GM13977 (cell line): ENCODE results near the gene LARP1.

Source experiments
- DNase-seq: peaks from one replicate; pipeline ENCODE4 v3.0.0; 2012; ENCODE audit warnings: low spot score
- in situ Hi-C: fragments of 300-500 bp; cut with MboI; formaldehyde crosslinking; loops from one replicate; pipeline ENCODE4 v1.12.0; 2022; ENCODE audit warnings: low sequenced_read_pairs, low pct_unique_long_range_greater_than_20kb, mixed read lengths, inconsistent platforms; ENCODE audit not compliant: unreplicated experiment
- TF ChIP-seq, protein P1 (sequence below): IDR thresholded peaks from 2 replicates; pipeline ENCODE4 v1.5.1; 2012; ENCODE audit warnings: mild to moderate bottlenecking, control low read depth; ENCODE audit not compliant: insufficient read depth; ENCODE audit errors: extremely low read depth, missing control alignments

The LARP1 gene

DNA sequence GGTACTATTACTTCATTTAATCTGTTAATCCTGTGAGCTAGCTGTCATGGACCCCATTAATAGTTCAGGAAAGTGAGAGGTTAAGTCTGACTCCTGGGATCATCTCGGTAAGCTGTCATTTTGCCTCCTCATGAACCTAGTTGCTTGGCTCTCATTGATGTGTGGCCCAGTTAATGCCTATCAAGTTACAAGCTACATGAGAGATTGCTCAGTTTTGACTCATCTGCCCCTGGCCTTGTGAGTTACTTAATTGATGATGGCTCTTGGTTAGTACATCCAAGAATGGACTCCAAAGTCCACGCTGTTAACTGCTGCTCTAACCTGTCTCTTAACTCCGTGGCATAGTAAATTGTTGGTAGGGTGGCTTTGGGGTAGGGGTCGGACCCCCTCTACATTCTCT, 23.9 kb downstream of the LARP1 start:
- no peak for DNase-seq
- in situ Hi-C loops, result no loop called here
- TF ChIP-seq, protein P1, sequence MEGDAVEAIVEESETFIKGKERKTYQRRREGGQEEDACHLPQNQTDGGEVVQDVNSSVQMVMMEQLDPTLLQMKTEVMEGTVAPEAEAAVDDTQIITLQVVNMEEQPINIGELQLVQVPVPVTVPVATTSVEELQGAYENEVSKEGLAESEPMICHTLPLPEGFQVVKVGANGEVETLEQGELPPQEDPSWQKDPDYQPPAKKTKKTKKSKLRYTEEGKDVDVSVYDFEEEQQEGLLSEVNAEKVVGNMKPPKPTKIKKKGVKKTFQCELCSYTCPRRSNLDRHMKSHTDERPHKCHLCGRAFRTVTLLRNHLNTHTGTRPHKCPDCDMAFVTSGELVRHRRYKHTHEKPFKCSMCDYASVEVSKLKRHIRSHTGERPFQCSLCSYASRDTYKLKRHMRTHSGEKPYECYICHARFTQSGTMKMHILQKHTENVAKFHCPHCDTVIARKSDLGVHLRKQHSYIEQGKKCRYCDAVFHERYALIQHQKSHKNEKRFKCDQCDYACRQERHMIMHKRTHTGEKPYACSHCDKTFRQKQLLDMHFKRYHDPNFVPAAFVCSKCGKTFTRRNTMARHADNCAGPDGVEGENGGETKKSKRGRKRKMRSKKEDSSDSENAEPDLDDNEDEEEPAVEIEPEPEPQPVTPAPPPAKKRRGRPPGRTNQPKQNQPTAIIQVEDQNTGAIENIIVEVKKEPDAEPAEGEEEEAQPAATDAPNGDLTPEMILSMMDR, result no peak

DNA sequence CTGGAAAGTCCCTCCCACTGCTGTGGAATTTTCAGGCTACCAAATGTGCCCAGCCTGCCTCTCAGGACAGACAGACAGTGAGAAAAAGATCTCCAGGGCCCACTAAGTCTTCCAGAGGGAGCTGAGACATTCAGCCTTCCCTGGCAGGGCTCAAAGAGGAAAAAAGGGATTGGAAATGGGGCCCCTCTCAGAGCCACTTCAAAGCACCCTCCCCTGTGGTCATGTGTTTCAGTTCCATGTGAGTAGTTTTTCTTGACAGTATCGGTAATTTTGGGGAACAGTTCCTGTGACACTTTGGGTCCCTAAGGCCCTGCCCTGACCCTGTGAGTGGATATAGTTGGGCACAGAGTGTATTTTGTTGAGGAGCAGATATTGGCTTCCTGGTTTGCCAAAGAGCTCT, 25.0 kb downstream of the LARP1 start:
- DNase-seq, result no peak
- TF ChIP-seq, protein P1, result no peak
- in situ Hi-C loops, result no loop called here

DNA sequence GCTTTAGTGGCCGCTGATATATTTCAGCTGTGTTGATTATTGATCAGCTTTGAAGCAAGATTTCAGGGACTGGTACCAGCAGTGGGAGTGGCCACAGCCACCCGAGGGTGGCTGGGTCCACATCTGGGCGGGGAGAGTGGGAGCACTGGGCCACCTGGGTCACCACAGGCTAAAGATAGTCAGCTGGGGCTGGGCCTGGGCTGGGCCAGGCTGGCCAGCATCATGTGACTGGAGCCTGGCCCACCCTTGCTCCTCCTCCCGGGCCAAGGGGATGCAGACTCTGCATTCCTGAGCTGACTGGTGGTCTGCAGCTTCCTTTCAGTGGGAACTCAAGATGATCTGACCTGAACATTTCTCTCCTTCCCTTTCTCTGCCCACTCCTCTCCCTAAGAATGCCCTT, 27.1 kb downstream of the LARP1 start:
- TF ChIP-seq, protein P1, result no peak
- in situ Hi-C loops, result no loop called here
- DNase-seq, result no peak

DNA sequence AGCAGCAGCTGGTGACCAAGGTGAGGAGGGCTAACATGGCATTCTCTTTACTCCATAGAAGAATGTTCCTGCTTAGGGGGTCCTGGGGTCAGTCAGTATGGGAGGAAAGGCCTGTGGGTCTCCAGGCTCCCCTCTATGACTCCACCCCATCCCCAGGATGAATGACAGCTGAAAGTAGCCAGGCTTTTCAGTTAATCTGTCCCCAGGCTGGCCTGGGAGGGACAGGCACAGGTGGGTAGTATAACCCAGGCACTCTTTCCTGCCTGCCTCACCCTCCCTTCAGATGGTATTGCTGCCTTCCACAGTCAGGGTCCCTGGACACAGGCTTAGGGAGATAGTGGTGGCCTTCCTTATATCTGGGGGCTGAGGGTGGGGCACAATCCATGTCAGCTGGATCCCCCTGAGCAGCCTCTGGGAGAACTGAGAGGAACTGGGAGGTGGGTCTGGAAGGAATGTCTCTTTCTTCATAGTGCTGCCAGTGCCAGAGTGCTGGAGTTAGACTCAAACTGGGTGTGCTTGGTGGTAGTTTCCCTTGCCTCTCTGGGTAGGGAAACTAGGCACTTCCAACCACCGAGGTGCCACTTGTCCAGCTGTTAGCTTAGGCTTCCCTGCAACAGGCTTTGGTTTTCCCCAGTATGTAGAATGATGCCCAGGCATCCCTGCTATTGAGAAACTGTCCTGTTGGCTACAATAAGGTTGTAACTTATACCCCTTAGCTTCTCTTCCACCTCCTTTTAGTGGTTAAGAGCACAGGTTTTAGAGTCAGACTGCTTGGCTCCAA, 27.8 kb downstream of the LARP1 start:
- DNase-seq, result no peak
- in situ Hi-C loops, result no loop called here

DNA sequence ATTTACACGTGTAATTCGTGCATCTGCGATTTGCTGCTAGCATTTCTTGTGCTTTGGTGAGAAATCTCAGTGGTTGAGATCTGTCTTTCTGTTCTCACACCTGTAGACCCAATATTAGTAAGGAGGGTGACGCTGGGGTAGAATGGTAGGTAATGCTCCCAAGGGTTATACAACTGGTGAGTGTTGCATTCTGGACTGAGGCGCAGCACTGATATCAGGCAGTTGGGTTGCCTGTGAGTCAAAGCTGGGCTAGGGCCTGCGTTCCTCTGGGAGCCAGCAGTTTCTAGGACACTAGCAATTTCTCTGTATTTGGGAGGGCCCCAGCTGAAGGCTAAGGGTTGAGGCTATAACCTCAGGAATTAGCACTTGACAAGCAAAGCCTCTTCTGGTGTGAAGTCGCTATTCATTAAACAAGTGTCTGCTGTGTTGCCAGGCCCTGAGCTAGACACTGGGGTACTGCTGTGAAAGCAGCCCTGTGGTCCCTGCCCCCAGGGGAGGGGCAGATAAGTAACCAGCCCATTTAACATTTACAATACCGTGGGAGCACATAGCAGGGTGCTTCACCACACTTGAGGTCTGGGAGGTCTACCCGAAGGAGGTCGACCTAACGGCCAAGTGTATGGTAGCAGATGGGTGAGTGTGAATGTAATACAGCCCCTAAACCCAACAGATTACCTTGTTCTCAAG, 28.7 kb downstream of the LARP1 start:
- TF ChIP-seq, protein P1, result no peak
- in situ Hi-C loops, result no loop called here
- peak; percentile 49 for DNase-seq

More for the DNA sequence above, 27.8 kb downstream of the LARP1 start:
- TF ChIP-seq, protein P1, result no peak

DNA sequence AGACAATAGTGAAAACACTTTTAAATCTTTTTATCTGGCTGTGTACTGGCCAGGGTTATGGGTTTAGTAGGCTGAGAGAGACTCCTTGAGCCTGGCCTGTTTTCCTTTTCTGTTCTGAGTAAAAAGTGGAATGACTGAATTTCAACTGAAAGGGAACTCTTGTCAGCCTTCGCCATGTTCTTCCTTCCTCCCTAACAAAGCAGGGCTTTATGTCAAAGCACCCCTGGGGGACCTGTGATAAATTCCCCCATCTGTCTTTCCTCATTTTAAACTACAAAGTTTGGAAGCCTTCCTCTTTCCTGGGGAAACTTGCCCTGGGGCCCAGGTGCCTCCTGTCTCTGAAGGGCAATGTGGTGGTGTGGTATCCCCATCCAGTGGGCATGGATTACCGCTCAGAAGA, 29.7 kb downstream of the LARP1 start:
- TF ChIP-seq, protein P1, result no peak
- no peak for DNase-seq
- in situ Hi-C loops, result no loop called here
